HG03025 (cell line): ENCODE data around the gene TRIM36.

ENCODE experiments used
- ATAC-seq: cut with Tn5 transposase; IDR thresholded peaks from one replicate; pipeline ENCODE4 v1.9.1; 2021; ENCODE audit warnings: mild to moderate bottlenecking, moderate library complexity; ENCODE audit not compliant: unreplicated experiment, low FRiP score

TRIM36 gene, protein sequence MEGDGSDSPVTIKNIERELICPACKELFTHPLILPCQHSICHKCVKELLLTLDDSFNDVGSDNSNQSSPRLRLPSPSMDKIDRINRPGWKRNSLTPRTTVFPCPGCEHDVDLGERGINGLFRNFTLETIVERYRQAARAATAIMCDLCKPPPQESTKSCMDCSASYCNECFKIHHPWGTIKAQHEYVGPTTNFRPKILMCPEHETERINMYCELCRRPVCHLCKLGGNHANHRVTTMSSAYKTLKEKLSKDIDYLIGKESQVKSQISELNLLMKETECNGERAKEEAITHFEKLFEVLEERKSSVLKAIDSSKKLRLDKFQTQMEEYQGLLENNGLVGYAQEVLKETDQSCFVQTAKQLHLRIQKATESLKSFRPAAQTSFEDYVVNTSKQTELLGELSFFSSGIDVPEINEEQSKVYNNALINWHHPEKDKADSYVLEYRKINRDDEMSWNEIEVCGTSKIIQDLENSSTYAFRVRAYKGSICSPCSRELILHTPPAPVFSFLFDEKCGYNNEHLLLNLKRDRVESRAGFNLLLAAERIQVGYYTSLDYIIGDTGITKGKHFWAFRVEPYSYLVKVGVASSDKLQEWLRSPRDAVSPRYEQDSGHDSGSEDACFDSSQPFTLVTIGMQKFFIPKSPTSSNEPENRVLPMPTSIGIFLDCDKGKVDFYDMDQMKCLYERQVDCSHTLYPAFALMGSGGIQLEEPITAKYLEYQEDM

DNA sequence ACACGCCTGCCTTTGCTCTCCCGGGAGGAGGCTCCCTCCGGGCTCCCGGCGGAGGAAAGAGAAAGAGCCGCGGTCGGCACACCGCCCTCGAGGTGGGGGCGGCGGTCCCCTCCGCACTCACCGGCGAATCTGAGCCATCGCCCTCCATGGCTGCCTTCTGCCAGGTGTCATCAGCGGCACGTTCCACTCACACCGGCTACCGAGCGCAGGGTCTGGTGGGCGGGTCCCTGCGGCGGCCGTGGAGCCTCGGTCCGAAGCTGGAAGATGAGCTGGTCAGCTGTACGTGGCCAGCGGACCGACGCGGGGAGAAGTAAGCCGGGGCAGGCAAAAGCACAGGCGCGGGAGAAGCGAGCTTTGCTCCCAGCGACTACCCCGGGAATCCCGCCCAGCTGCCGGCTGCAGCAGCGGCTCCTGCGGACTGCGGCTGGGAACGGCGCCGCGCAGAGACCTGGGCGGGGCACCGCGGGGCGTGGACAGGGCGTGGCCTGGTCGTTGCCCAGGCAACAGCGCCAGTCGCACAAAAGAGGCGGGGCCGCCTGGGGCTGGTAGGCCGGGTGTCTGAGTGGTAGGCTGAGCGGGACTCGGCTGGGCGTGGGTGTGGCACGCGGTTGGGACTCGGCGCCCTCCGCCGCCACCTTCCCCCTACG, at the start of gene TRIM36:
Gene TRIM36 (minus strand): TSS at position 422 of the 647 bp plus-strand sequence. CDS start 274 bp downstream, at position 148.
- peak; percentile 99 for ATAC-seq

- no peak for ATAC-seq
Measured at GRCh38 chr5:115214541-115214940, 44.8 kb upstream of the TRIM36 start.

DNA sequence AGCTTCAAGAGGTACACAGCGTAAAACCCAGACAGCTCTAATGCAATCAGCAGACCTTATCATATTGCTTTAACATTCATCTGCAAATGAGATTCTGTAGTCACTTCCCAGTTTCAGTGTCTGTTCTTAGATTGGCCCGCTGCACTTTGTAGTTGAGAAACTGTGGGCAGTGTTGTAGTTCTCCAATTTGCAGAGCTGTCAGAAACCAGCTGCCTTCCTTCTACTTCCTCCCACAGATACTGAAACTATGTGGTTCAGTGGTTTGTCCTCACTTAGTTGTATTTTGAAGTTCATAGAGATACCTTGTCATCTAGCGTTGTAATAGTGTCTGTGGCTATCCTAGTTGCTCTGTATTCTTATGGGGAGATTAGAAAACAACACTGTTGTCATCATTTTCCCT, 39.6 kb upstream of the TRIM36 start:
- ATAC-seq, result peak; percentile 100

- ATAC-seq, result no peak
Measured at GRCh38 chr5:115202952-115203351, 33.2 kb upstream of the TRIM36 start.

GRCh38 chr5:115196161-115196560, 26.5 kb upstream of the TRIM36 start:
- ATAC-seq, result no peak

DNA sequence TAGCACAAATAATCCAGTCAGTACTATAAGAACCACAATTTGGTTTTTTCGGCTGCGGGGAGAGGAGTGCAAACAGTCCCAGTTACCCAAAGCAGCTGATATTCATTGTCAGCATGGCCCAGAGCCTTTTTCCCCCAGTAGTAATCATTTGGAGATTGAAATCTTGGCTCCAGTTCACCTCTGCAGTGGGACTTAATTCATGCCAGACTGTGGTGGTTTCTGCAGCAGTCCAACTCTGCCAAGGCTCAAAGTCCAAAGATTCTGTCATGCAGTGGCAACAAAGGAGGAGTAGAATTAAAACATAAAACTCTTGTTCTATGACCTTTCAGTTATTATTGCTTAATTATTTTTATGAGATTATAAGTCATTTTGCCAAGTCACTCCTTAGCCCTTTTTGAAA, 25.0 kb upstream of the TRIM36 start:
- no peak for ATAC-seq

- no peak for ATAC-seq
Measured at GRCh38 chr5:115193295-115193694, 23.6 kb upstream of the TRIM36 start.

GRCh38 chr5:115192098-115192497, 22.4 kb upstream of the TRIM36 start:
- ATAC-seq, result no peak

DNA sequence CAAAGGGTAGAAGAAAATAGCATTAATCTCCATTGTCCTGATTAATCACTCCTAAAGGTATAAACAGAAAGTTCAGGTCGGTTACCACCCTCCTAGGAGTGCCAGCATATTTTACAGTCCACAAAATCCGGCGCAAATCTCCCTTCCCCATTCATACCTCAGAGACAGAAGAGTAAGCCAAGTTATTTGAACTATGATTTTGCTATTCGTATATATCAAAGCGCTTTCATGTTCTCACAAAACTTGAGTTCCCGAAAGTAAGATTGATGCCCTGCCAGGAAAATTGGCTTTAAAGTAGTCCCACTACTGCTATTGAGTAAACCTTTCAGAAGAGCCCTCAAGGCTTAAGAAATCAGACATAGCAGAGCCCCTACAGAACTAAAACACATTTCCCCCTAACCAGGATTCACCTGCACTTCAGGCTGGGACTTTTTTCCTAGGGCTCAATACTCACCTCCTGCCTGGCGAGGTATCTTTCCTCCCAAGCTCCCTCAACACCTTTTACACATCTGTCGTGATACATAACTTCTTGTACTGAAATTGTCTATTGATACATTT, 21.8 kb upstream of the TRIM36 start:
- no peak for ATAC-seq

GRCh38 chr5:115190388-115190787, 20.7 kb upstream of the TRIM36 start:
- ATAC-seq, result no peak

GRCh38 chr5:115189866-115190265, 20.2 kb upstream of the TRIM36 start:
- no peak for ATAC-seq

- no peak for ATAC-seq
Measured at GRCh38 chr5:115186794-115187193, 17.1 kb upstream of the TRIM36 start.

GRCh38 chr5:115184770-115185169, 15.1 kb upstream of the TRIM36 start:
- no peak for ATAC-seq

DNA sequence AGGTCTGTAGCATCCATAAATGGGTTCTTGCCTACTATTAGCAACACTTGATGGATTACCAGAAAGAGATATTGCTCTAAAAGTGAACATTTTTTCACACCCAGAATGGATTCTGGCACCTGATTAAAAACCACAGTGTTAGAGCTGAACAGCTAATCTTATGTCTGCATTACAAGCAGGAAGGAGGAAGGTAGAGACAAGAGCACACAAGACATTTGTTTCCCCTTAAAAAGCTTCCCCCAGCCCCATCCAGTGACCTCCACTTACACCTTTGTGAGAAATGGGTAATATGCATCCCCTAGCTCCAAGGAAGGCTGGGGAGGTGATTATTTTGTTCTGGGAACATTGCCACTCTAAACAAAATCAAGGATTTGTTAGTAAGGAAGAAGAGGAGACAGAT, 12.0 kb upstream of the TRIM36 start:
- ATAC-seq, result no peak

DNA sequence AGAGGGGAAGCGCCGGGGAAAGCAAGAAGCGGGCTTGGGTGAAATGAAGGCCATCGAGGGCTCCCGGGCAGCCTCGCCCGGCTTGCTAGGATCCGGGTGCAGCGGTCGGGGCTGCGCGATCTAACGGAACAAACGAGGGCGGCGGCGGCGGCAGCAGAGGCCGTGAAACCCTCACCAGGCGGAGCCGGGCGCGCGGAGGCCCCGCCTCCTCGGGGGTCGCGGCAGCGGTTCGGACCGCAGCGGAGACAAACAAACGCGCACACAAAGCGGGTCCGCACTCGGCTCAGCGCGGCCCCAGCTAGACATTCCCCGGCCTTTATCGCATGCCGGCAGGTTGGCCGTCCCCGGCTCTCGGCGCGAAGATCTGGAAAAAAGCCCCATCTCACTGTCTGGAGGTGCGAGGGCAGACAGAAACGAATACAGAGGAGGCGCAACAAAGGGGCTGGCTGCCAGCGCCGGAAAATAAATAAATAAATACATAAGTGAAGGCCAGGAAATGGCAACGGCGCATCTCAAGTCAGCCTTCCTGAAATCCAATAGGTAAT, 10.5 kb upstream of the TRIM36 start:
- ATAC-seq, result peak; percentile 68

GRCh38 chr5:115179394-115180164, 9.9 kb upstream of the TRIM36 start:
- ATAC-seq, result peak; percentile 23

- no peak for ATAC-seq
Measured at GRCh38 chr5:115179030-115179393, 9.3 kb upstream of the TRIM36 start.

DNA sequence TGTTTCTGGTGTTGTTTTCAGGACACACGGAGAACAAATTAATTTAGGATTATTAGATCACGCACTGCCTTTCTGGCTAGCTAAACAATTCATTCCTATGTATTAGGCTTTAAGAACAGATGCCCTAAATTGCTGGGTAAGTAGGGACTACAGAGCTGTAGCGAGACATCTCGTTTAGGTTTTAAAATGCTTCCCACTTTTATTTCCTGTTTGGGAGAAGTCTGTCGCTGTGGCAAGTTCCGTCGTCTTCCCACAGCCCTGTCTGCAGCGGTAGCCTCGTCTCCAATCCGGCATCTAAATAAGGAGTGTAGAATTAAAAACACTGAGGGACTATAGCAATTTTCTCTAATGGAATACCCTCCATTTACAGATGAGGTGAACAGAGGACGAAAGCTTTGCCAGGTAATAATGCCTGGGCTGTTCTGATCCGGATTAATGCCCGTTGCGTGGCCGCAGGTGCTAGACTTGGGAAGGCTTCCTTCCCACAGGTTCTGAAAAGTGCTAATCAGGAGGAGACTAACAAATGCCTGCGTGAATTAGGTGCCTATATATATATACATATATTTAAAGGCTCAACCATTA, 1.3 kb upstream of the TRIM36 start:
- no peak for ATAC-seq

DNA sequence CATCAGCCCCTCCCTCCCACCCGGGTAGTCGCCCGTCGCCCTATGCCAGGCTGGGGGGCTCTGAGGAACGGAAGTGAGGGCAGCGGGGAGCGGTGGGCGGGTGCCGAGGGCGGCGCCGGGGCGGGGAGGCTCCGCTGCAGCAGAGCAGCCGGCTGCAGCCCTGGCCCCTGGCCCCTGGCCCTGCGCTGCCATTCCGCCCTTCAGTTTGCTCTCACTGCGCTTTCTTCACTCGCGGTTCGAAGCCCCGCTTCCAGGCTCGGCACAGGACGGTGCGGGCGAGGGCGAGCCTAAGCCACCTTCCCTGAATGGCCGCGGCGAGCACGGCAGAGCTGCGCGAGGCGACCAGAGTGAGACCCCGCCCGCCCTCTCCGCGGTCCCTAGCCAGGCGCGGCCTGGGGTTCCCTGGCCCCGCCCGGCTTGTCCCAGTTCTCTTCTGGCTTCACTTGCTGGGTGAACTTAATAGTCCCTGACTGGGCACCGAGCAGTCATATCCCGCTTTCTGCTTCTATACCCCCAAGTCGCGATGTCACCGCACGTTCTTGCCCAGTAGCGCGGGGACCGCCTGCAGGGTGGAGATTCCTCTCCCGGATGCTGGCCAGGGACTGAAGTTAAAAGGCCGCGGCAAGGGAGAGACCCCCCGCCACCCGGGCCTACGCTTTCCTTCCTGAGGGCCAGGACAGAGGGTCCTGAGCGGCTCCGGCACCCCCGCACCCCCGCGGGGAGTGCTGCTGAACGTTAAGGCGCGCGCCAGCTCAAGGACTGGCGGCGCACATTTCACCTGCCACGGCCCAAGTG, 623 bp upstream of the TRIM36 start:
- peak; percentile 46 for ATAC-seq
